IPS DF 19.7 (cell line): ENCODE results near the gene LRRC4C.

Experiments used
- DNase-seq: peaks from one replicate; pipeline ENCODE4 v3.0.0-alpha.2; 2013; ENCODE audit warnings: low read depth, low spot score

The LRRC4C gene

DNA sequence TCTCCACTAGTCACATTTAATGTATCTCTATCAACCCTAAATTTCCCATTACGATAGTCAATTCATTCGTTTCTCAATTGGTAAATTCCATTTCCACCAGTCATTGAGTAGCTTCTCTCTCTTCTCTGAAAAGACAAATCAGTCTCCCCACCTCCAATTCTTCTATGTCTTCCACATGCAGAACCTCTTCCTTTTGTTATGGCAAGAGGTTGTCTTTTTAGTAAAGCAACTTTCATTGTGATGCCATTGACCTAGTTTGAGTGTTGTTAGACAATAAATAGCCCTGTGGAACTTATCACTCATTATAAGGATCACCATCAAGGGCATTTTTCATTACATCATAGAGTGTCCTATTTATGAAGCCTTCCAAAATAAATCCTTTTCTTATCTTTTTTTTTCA, 340.9 kb downstream of the LRRC4C start:
- no peak for DNase-seq

DNA sequence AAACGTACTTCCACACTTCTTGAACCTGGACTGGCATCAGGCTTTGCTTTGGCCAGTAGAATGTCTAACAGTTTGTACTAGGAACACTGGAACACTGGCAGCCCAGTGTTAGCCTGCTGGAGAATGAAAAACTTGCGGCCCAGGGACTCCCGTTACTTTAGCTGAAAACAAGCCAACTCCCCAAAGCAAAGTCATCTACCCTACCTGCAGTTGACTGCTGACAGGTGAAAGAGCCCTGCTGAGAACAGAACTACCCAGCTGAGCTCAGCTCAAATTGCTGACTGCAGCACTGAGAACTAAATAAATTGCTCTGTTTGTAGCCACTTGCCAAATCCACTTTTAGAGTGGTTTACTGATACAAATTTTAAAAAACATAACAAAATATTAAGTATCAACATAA, 342.5 kb downstream of the LRRC4C start:
- peak; percentile 60 for DNase-seq

DNA sequence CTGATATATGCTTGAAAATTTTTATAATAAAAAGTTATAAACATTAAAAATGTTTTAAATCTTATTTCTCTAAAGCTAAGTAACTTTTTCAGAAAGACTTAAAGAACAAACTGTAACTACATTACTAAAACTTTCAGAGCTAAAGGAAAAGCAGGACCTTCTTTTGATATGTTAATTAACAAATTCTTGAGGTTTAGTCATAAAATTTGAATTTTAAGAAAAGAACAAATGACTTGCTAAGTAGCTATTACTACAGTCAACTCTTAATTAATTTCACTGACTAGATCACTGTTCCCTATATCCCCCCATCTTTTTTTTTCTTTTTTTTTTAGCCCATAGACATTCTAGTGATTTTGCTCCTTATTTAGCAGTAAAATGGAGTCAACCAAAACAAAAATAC, 344.4 kb downstream of the LRRC4C start:
- DNase-seq = no peak

DNA sequence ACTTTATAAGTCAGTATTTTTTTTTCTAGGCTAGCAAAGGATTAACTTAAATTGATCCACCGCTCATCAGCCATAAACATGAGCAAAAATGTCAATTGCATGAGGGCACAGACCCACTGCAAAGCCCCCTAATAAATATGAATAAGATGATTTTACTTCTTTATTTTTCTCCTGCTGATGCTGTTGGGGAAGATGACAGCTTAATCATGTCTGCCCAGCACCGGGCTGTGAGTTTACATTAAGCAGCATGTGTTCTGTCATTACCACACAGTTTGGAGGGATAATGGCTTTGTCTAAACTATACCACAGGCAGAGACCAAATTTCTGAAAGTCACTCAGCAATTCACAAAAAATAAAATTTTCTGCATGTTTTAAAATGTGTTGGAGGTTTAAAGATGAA, 346.3 kb downstream of the LRRC4C start:
- no peak for DNase-seq

DNA sequence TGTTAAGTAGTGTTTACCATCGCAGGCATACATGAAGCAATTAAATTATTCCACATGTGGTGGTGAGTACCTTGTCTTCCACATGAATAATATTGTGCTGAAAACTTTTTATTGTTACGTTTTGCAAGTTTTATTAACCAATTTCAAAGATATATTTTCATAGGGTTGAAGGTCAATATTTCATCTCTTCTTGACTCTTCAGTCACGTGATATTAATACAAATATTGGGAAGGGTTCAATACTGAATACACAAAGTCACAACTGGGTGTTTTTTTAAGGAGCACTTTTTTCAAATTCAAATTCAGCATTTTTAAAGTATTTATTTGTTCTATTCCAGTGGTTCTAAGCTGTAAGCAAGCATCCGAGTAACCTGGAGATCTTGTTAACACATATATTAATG, 348.9 kb downstream of the LRRC4C start:
- no peak for DNase-seq

DNA sequence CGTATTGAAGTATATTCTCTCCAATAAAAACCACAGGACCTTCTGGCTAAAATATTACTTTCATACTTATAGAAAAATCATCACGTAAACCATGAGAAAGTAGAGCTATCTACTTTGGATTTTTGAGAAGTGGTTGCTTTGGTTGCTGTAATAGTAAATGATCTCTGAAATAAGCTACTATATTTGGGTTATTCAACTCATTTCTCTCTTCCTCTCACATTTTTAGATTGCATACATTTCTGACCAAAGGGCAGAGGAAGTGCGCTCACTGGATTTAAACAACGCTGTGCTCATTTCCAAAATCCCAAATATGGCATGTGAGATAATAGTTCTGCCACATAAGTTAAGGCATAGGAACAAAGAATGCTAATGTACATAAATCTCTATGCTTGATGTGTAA, 357.0 kb downstream of the LRRC4C start:
- no peak for DNase-seq

DNA sequence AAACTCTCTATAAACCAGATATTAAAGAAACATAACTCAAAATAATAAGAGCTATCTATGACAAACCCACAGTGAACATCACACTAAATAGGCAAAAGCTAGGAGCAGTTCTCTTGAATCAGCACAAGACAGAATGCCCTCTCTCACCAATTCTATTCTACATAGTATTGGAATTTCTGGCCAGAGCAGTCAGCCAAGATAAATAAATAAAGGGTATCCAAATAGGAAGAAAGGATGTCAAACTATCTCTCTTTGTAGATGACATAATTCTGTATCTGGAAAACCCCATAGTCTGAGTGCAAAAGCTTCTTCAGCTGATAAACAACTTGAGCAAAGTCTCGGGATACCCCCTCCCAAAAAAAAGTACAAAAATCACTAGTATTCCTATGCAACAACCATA, 359.8 kb downstream of the LRRC4C start:
- DNase-seq = no peak

DNA sequence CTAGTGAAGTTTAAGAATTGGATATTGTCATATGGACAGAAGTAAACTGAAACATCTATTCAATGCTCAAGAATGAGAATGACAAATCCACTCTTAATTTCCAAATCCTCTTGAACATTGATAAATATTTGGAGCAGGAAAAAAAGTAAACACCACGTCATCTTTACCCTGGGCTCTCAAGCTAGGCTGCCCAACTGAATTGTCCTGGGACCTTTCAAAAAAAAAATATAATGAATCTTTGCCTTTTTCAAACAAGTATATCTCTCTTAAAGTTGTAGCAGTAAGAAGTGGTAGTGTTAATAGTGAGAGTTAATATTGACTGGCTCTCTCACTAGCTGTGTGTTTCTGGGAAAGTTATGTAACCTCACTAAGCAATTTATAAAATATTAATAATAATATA, 374.3 kb downstream of the LRRC4C start:
- DNase-seq = no peak

DNA sequence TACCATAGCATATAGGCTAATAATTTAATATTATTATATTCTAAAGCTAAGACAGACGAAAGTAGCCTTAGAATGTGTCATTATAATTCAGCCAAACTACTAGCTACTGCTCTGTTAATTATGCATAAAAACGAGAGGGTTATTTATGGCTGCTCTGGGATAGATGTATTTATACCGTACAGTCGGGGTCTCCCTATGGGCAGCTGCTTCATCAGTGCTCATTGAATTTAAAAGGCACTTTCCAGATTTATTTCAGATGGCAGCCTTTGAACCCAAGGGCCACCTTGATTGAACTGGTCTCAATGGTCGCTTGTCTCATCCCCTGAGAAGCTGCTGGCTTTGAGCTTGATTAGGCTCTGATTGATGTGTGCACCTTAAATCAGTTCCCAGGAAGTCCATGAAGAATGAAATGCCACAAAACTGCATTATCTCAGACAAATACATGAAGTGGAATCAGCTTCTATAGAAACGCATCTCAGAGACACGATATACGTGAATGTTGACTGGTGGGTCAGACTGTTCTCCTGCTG, 377.6 kb downstream of the LRRC4C start:
- DNase-seq = no peak

DNA sequence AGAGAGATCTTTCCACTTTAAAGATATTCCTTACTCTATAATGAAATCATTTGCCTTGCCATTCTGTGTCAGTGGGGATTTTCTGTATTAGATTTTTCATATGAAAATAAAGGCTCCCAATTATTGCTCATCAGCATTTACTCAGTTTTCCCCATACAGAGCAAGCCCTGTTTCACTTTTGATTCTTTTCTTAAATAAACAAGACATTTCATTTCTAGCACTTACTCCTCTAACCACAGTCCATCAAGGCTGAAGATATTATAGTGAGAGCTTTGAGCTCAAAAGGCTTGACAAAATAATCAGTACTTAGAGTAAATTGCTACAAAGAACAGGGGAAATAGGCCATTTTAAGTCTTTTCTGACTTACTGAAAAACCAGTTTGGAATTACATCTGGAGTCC, 385.1 kb downstream of the LRRC4C start:
- DNase-seq = no peak

DNA sequence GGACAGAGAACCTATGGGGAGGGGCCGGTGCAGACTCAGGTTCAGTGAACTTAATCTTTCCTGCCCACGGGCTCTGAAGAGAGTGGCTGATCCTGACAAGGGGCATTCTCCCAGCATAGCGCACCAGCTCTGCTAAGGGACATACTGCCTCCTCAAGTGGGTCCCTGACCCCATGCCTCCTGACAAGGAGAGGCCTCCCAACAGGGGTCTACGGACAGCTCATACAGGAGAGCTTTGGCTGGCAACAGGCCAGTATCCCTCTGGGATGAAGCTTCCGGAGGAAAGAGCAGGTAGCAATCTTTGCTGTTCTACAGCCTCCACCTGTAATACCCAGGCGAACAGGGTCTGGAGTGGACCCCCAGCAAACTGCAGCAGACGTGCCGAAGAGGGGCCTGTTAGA, 394.0 kb downstream of the LRRC4C start:
- DNase-seq = no peak

DNA sequence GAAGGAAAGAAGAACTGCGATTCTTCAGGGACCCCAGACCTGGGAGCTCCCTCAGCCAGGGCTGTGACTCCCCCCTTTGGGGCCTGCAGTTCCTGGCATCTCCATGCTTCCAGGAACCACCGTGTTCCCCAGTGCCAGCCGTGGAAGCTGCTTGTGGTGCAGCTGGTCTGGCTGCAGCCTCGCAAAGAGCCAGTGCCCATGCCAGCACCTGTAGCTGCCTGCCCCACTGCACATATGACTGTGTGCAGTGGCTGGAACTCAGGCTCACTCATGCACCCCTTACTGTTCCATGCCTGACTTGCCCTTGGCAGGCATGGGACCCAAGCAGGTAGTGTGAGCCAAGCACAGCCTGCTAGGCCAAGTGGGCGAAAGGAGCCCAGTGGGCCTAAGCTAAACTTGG, 401.3 kb downstream of the LRRC4C start:
- no peak for DNase-seq

DNA sequence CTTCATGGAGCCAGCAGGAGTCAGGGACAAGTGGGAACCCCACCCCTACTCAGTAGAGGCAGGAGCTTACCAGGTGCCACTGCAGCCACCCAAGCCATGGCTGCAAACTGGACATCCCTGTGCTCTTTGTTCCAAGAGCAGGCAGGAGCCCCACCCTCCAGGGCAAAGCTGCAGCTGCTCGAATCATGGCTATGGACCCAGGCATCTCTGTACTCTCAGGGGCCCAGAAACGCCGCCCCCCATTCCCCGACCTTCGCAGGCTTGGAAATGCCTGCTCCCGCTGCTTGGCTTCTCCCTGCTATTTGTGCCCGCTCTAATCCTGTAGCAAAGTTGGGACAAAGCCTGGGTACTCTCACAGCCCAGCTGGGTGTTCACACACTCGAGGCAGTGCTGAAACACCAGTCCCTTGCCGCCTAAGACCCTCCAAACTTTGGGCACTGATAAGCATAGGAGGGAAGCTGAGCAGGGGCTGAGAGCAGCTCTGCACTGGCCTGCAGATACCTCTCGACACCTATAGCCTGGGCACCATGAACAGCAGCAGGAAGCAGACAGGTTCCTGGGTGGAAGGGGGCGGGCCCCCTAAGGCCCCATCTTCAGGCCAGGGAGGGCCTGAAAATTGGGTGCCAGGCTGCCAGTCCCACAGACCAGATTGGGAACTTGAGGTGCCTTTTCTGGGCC, 402.4 kb downstream of the LRRC4C start:
- no peak for DNase-seq

DNA sequence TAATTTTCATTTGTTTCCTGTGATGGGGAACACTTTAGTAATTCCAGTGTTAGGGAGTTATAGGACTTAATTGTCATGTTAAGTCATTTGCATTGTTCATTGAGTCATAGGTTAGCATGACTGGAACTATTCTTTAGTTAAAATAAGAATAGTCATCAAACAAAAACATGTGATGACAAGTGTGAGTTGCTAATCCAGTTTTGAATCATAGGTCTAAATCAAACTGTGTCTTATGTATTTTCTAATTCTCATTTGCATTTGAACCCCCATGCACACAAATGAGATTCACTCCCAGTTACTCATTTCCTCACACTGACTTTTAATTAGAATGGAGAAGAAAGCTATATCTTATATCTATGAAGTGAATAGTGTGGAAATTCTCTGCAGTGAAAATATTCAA, 405.6 kb downstream of the LRRC4C start:
- DNase-seq = no peak

DNA sequence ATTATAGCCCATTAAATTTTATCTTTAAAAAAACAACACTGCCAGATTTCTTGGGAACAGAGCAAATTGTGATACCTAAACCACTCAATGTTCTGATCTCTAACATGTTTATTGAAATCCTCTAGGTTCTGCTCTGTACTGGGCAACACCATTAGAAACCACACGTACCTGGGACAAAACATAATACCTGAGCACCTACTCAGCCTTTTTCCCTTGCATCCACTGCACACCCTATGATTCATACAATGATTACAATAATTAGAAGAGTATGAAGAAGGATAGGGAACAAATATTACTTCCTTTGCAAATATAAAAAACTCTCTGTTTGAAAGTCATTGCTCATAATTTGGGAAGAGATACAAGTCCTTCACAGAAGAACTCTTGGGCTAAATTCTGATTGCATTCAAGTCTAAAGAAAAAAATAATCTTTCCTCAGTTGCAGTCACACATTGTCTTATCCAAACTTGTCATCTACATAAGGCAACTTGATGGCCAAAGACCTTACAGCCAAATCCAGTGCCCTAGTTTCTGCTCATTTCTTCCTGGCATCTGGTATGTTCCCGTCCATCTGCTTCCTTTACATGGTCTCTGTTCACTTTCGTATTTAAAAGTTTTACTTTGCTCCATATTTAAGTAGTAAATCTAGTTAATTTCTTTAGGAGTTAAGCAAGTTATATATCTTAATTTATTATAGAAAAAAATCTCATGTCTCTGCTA, 407.4 kb downstream of the LRRC4C start:
- DNase-seq = no peak

DNA sequence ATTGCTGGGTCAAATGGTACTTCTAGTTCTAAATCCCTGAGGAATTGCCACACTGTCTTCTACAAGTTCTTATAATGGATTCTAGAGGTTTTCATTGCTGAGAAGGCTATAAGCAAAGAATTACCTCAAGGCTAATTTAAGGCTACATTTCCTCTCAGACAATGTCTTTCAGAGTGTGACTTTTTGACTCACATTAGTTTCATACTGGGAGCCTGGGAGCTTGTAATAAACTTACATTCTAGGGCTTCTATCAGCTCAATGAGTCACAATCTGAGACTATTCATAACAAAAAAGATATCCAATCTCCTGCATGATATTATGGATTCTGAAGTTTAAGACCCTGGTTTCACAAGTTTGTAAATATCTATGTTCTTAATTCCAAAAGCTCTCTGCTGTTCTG, 408.7 kb downstream of the LRRC4C start:
- no peak for DNase-seq

DNA sequence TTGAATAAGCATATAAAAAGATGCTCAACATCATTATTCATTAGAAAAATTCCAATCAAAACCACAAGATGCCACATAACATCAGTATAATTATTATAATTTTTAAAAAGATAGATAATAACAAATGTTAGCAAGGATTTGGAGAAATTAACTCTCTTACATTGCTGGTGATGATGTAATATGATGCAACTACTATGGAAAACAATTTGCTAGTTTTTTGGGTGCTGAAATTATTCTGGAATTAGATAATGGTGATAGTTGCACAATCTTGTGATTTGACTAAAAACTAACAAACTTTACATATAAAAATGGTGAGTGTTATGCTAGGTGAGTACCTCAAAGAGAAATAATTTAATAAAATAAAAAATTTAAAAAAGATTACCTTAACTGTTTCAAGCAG, 412.2 kb downstream of the LRRC4C start:
- no peak for DNase-seq

DNA sequence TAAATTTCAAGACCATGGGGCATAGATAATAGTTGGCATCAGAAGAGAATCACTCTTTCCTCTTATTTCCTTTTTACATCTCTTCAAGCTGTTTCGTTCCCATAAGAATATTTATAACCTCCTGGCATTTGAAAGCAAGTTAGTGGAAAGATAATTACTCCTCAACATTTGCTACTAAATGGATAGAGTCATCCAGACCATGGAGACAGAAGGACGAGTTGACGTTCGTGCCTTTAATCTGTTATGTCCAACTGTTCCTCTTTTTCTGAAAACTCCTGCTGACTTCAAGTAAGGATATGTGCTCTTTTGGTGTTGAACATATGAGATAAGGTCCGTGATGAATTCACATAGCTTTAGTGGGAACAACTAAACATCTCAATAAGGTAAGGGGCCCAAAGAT, 414.2 kb downstream of the LRRC4C start:
- DNase-seq = no peak

DNA sequence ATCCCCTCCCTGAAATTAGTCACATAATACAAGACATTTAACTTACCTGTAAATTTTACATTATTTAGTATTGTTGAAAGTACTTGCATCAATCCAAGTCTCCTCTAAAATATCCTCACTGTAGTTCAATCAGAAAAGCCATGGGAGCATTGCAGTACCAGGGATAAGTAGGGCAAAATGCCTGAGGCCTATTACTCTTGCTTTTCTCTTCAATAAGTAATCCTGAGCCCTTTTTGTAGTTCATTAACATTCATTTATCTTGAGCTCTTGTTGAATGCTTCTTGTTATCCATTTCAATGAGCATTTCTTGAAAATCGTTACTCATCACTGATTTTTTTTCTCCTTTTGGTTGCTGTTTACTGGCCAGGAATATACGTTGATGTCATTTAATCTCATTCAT, 414.7 kb downstream of the LRRC4C start:
- DNase-seq = no peak

DNA sequence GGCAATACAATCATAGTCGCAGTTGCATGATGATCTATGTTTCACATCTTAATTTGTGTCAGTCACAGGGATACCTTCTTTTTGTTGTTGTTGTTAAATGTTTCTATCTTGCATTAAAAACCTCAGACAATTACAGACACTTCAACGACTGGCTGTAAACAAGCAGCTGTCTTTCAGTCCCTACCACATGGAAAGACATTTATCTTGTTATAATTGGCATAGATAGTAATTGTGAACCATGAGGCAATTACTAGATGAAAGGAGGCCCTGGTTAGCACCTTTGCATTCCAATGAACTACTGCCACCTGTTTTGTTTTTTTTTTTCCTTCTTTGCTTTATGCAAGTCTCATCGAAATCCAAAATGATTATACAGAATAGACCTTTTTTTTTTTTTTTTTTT, 416.8 kb downstream of the LRRC4C start:
- no peak for DNase-seq

DNA sequence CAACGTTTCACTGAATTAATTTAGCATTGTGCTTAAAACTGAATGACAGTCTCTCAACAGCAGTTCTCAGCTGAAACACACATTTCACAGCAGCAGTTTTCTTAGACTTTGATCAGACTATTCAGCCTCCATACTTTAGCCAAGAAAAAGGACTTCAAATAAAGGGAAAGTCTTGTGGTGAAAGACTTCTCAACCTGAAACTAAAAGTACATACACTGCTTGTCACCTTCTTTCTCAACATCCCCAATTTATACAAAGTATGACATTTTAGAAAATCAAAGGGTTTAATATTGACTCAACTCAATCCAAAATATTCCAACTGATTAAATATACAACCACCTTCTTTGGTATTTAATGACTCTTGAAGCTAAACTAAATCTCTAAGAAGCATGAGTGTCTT, 419.0 kb downstream of the LRRC4C start:
- DNase-seq = no peak

DNA sequence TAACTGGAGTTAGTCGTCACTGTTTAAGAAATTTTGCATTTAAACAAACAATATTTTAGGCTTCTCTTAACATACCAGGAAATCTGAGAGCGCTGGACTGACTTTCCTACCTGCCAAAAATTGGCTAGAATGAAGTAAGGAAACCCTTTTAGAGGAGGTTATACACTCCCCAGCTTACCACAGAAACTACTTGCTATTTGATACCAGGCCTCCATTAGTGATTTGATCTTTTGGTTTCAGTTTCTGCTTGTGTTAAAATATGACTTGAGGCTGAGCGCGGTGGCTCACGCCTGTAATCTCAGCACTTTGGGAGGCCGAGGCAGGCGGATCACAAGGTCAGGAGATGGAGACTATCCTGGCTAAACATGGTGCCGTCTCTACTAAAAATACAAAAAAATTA, 419.9 kb downstream of the LRRC4C start:
- no peak for DNase-seq

DNA sequence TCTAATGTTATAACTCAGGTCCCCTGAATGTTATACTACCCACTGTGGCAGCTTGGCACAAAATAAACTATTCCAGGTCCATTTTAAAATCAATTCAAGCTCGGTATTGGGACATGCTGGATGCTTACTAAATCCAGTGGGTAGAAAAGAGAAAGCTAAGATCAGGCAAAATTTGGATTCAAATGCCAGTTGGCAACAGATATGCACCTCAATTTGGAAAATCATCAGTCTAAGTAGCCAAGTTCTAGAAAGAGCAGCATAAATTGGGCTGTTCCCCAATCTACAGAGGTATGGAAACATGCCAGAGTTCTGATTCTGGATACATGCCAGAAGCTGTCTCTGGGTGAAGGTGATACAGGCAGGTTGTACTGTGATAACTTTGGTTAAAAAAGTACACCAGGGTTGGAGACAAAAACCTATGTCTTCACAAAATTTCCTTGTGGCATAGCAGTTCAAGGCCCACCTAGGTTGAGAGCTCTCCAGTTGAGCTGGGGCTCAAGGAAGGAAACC, 427.8 kb downstream of the LRRC4C start:
- no peak for DNase-seq
